CD14-positive monocyte (primary cell): Measurements from ENCODE around the gene PPM1B. TPM values are rescaled to one million over a fixed set of nuclear protein-coding genes. Genes with fewer than 3 reads are reported as not detected.
A peak's percentile ranks its signal among the peaks of the same experiment; 100 is the strongest.

Experiments used
- DNase-seq, 3 donors: peaks; one replicate each; pipeline ENCODE4 v3.0.0-alpha.2; 2011 to 2022
- H2AFZ ChIP-seq: 2 replicates; pipeline ENCODE4 v1.6.0; 2012; ENCODE audit warnings: mild to moderate bottlenecking, low read depth, low read length, inconsistent platforms; ENCODE audit not compliant: insufficient read depth, poor library complexity, severe bottlenecking
- H3K27ac ChIP-seq, 2 donors: 1 replicate in 1 of 2; 2 replicates in 1 of 2; pipeline ENCODE4 v1.5.1; 2012 to 2013; ENCODE audit warnings: low read length in 2 of 2, control low read depth in 1 of 2, inconsistent platforms in 1 of 2, low read depth in 1 of 2, mild to moderate bottlenecking in 1 of 2
- H3K27me3 ChIP-seq, 2 donors: one replicate each; pipeline versions ENCODE4 v1.6.0 to v1.6.1; 2011 to 2013; ENCODE audit warnings: low read length in 2 of 2; ENCODE audit not compliant: control insufficient read depth in 2 of 2, insufficient read depth in 2 of 2
- H3K36me3 ChIP-seq, 2 donors: replicated peaks in 1 of 2; 1 replicate in 1 of 2; 2 replicates in 1 of 2; pipeline versions ENCODE4 v1.5.1 to v1.6.1; 2012 to 2013; ENCODE audit warnings: low read length in 2 of 2, control low read depth in 1 of 2, inconsistent platforms in 1 of 2, mild to moderate bottlenecking in 1 of 2; ENCODE audit not compliant: insufficient read depth in 2 of 2, control insufficient read depth in 1 of 2
- H3K4me1 ChIP-seq, 2 donors: 1 replicate in 1 of 2; 2 replicates in 1 of 2; pipeline versions ENCODE4 v1.5.1 to v1.6.1; 2012 to 2013; ENCODE audit warnings: low read length in 2 of 2, control low read depth in 1 of 2, inconsistent platforms in 1 of 2, mild to moderate bottlenecking in 1 of 2, moderate library complexity in 1 of 2; ENCODE audit not compliant: insufficient read depth in 2 of 2, control insufficient read depth in 1 of 2
- H3K4me2 ChIP-seq: replicated peaks from 2 replicates; pipeline ENCODE3; 2012; ENCODE audit warnings: low read length, moderate library complexity, mild to moderate bottlenecking; ENCODE audit not compliant: poor library complexity, severe bottlenecking; ENCODE audit errors: extremely low read depth
- H3K4me3 ChIP-seq, 3 experiments: fragments of 200-600 bp in 1 of 3; sonication (generic) in 1 of 3; replicated peaks in 1 of 3; 1 replicate in 2 of 3; 2 replicates in 1 of 3; pipeline ENCODE4 v1.5.1; 2011 to 2013; ENCODE audit warnings: low read length in 3 of 3, mild to moderate bottlenecking in 3 of 3, control low read depth in 2 of 3, low read depth in 2 of 3, inconsistent platforms in 1 of 3, moderate library complexity in 1 of 3
- H3K79me2 ChIP-seq: 2 replicates; pipeline ENCODE4 v1.6.0; 2012; ENCODE audit warnings: mild to moderate bottlenecking, control low read depth, inconsistent platforms, low read length, moderate library complexity; ENCODE audit not compliant: insufficient read depth
- H3K9ac ChIP-seq: 2 replicates; pipeline ENCODE4 v1.6.0; 2017; ENCODE audit warnings: low read length, mild to moderate bottlenecking; ENCODE audit not compliant: insufficient read depth, poor library complexity, severe bottlenecking
- H3K9me3 ChIP-seq, 2 donors: replicated peaks in 1 of 2; 1 replicate in 1 of 2; 2 replicates in 1 of 2; pipeline versions ENCODE4 v1.5.1 to v1.6.1; 2012 to 2013; ENCODE audit warnings: low read length in 2 of 2, control low read depth in 1 of 2; ENCODE audit not compliant: control insufficient read depth in 1 of 2, insufficient read depth in 1 of 2
- H4K20me1 ChIP-seq: 2 replicates; pipeline ENCODE4 v1.6.0; 2012; ENCODE audit warnings: mild to moderate bottlenecking, low read length, control low read depth, moderate library complexity; ENCODE audit not compliant: insufficient read depth
- H3K27ac Mint-ChIP-seq, 7 donors: one replicate each; pipeline ENCODE4 v1.8.0; 2020; ENCODE audit warnings: mild to moderate bottlenecking in 7 of 7, mixed read lengths in 7 of 7, moderate library complexity in 6 of 7, inconsistent platforms in 2 of 7
- H3K27me3 Mint-ChIP-seq, 3 donors: one replicate each; pipeline ENCODE4 v1.8.0; 2021 to 2022; ENCODE audit warnings: low read depth in 3 of 3, mild to moderate bottlenecking in 3 of 3, mixed read lengths in 3 of 3, moderate library complexity in 3 of 3, inconsistent platforms in 1 of 3
- H3K36me3 Mint-ChIP-seq, 2 donors: one replicate each; pipeline ENCODE4 v1.8.0; 2020; ENCODE audit warnings: mixed read lengths in 2 of 2, inconsistent platforms in 1 of 2, mild to moderate bottlenecking in 1 of 2
- H3K4me1 Mint-ChIP-seq: one replicate; pipeline ENCODE4 v1.8.0; 2020; ENCODE audit warnings: mild to moderate bottlenecking, mixed read lengths
- H3K4me3 Mint-ChIP-seq, 2 donors: one replicate each; pipeline ENCODE4 v1.8.0; 2020; ENCODE audit warnings: mild to moderate bottlenecking in 2 of 2, mixed read lengths in 2 of 2, moderate library complexity in 1 of 2
- H3K9me3 Mint-ChIP-seq, 7 donors: one replicate each; pipeline ENCODE4 v1.8.0; 2020 to 2022; ENCODE audit warnings: mixed read lengths in 7 of 7, mild to moderate bottlenecking in 6 of 7, moderate library complexity in 6 of 7, inconsistent platforms in 2 of 7
- WGBS: methylation state at CpG from one replicate; pipeline ENCODE4 v1.1.5; 2013; ENCODE audit warnings: missing lambda C conversion rate; ENCODE audit not compliant: insufficient coverage; 5-methylcytosine and 5-hydroxymethylcytosine counted together
- intact Hi-C, 2 donors: fragments of 100-400 bp; cut with micrococcal nuclease; formaldehyde crosslinking; loops; one replicate each; pipeline versions ENCODE4 v1.15.0 to v1.15.1; 2023
- polyA plus RNA-seq, 3 donors: library from polyadenylated mRNA; depleted of rRNA in 1 of 3; unstranded in 2 of 3; stranded (reverse) in 1 of 3; fragments of 300-500 nt in 2 of 3; fragments of >200 nt in 1 of 3; fragmentation: Illumina TruSeq in 2 of 3; gene quantifications; 1 replicate in 2 of 3; 2 replicates in 1 of 3; pipeline ENCODE4 v1.2.3, GENCODE V29; 2012 to 2021
- TF ChIP-seq, protein P1 (sequence below): fragments of 200-600 bp; IDR thresholded peaks from one replicate; pipeline ENCODE4 v1.8.0; 2022; ENCODE audit warnings: antibody characterized with exemption, mild to moderate bottlenecking

The PPM1B gene
- polyA plus RNA-seq, 3 donors = 17.7 to 34.6 (median 24.9) TPM

DNA sequence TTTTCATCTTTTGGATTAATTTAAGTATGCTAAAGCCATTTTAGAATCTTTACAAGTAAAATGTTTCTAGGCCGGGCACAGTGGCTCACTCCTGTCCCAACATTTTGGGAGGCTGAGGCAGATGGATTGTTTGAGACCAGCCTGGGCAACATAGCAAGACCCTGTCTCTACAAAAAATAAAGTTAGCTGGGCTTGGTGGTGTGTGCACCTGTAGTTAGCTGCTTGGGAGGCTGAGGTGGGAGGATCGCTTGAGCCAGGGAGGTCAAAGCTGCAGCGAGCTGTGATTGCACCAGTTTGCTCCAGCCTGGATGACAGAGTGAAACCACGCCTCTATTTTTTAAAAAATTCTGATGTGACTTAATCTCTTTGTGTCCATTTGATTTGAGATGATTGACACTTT is 3.9 kb downstream of the PPM1B start:
- DNase-seq = no peak
- peaks cover 23 to 51% of the 10 kb centered on the region in 2 donors for H3K4me1 ChIP-seq
- H3K27ac ChIP-seq = no peak overlapping the region
- TF ChIP-seq, protein P1, sequence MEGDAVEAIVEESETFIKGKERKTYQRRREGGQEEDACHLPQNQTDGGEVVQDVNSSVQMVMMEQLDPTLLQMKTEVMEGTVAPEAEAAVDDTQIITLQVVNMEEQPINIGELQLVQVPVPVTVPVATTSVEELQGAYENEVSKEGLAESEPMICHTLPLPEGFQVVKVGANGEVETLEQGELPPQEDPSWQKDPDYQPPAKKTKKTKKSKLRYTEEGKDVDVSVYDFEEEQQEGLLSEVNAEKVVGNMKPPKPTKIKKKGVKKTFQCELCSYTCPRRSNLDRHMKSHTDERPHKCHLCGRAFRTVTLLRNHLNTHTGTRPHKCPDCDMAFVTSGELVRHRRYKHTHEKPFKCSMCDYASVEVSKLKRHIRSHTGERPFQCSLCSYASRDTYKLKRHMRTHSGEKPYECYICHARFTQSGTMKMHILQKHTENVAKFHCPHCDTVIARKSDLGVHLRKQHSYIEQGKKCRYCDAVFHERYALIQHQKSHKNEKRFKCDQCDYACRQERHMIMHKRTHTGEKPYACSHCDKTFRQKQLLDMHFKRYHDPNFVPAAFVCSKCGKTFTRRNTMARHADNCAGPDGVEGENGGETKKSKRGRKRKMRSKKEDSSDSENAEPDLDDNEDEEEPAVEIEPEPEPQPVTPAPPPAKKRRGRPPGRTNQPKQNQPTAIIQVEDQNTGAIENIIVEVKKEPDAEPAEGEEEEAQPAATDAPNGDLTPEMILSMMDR = no peak
- H3K9me3 Mint-ChIP-seq = peaks cover 0 to 2% (median 0%) of the 10 kb centered on the region in 7 donors
- peaks cover 0 to 8% of the 10 kb centered on the region in 2 donors for H3K36me3 ChIP-seq
- no peaks in the 10 kb centered on the region for H3K27me3 Mint-ChIP-seq
- H4K20me1 ChIP-seq = peaks cover 82% of the 10 kb centered on the region
- H3K4me1 Mint-ChIP-seq = peaks cover 58% of the 10 kb centered on the region
- intact Hi-C loops = no loop called here
- no peaks in the 10 kb centered on the region for H3K9me3 ChIP-seq
- no peak overlapping the region for H3K4me2 ChIP-seq
- H3K4me3 Mint-ChIP-seq = no peak overlapping the region
- H3K79me2 ChIP-seq = peaks cover 89% of the 10 kb centered on the region
- H3K27me3 ChIP-seq = no peaks in the 10 kb centered on the region
- no peak overlapping the region for H3K4me3 ChIP-seq
- peaks cover 10 to 22% of the 10 kb centered on the region in 2 donors for H3K36me3 Mint-ChIP-seq
- peak overlapping the region in 4 of 7 donors; percentile 4 to 54 (median 20) for H3K27ac Mint-ChIP-seq
- H2AFZ ChIP-seq = no peak overlapping the region
- WGBS = no CpG with 5 or more reads among the region's 4 CpGs
- no peak overlapping the region for H3K9ac ChIP-seq

DNA sequence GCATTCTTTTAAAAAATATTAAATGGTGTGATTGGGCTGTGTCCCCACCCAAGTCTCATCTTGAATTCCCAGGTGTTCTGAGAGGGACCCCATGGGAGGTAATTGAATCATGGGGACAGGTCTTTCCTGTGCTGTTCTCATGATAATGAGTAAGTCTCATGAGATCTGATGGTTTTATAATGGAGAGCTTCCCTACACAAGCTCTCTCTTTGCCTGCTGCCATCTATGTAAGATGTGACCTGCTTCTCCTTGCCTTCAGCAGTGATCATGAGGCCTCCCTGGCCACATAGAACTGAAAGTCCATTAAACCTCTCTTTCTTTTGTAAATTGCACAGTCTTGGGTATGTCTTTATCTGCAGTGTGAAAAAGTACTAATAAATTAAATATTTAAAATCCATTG is 10.3 kb downstream of the PPM1B start:
- H3K27ac ChIP-seq = no peak overlapping the region
- H3K27me3 ChIP-seq = no peaks in the 10 kb centered on the region
- Mint-ChIP-seq H3K4me1 (peaks cover 58% of the 10 kb centered on the region), H3K27ac (peak overlapping the region in 1 of 7 donors; percentile 80), H3K27me3 (peaks cover 0 to 1% (median 0%) of the 10 kb centered on the region in 3 donors), H3K4me3 (no peak overlapping the region), H3K36me3 (peaks cover 17 to 42% of the 10 kb centered on the region in 2 donors), H3K9me3 (no peaks in the 10 kb centered on the region)
- peaks cover 100% of the 10 kb centered on the region for H3K79me2 ChIP-seq
- H3K9me3 ChIP-seq = no peaks in the 10 kb centered on the region
- no peak overlapping the region for H3K9ac ChIP-seq
- H4K20me1 ChIP-seq = peaks cover 99% of the 10 kb centered on the region
- no peak for DNase-seq
- intact Hi-C loops = no loop called here
- H3K4me1 ChIP-seq = peaks cover 22 to 38% of the 10 kb centered on the region in 2 donors
- H3K4me3 ChIP-seq = no peak overlapping the region
- TF ChIP-seq, protein P1 = no peak
- H2AFZ ChIP-seq = no peak overlapping the region
- H3K4me2 ChIP-seq = no peak overlapping the region
- H3K36me3 ChIP-seq = peaks cover 3 to 21% of the 10 kb centered on the region in 2 donors
